CD4-positive, alpha-beta T cell treated with Interleukin-21 for 1 hour (primary cell): ENCODE results near the gene NEMF.
"Not testable (repeated sequence)": the region's sequence is repeated elsewhere in the genome, so short reads cannot be mapped to it uniquely, and the experiment has no call there.

Source experiments
- DNase-seq: peaks from one replicate; pipeline ENCODE4 v3.0.0-alpha.2; 2020

Gene NEMF

GRCh38 chr14:49816844-49817243, 35.7 kb downstream of the NEMF start:
- no peak for DNase-seq

GRCh38 chr14:49816118-49816517, 36.5 kb downstream of the NEMF start:
- not testable (repeated sequence) for DNase-seq

GRCh38 chr14:49808780-49809179, 43.8 kb downstream of the NEMF start:
- DNase-seq = no peak

GRCh38 chr14:49796025-49796424, 56.6 kb downstream of the NEMF start:
- DNase-seq = no peak

GRCh38 chr14:49792618-49793017, 60.0 kb downstream of the NEMF start:
- DNase-seq = no peak

- DNase-seq = no peak
Measured at GRCh38 chr14:49786315-49786714, 66.3 kb downstream of the NEMF start.

GRCh38 chr14:49783394-49784014, 69.1 kb downstream of the NEMF start:
- DNase-seq = no peak

GRCh38 chr14:49781040-49781439, 71.5 kb downstream of the NEMF start:
- DNase-seq = not testable (repeated sequence)

GRCh38 chr14:49778421-49778820, 74.2 kb downstream of the NEMF start:
- DNase-seq = no peak

- no peak for DNase-seq
Measured at GRCh38 chr14:49774106-49774505, 78.5 kb downstream of the NEMF start.

- not testable (repeated sequence) for DNase-seq
Measured at GRCh38 chr14:49771691-49772090, 80.9 kb downstream of the NEMF start.

GRCh38 chr14:49770212-49770817, 82.3 kb downstream of the NEMF start:
- no peak for DNase-seq

- DNase-seq = no peak
Measured at GRCh38 chr14:49769581-49770211, 82.9 kb downstream of the NEMF start.

GRCh38 chr14:49769171-49769570, 83.4 kb downstream of the NEMF start:
- DNase-seq = peak; percentile 5

GRCh38 chr14:49768301-49769121, 84.1 kb downstream of the NEMF start:
- DNase-seq = peak; percentile 80

- DNase-seq = peak; percentile 89
Measured at GRCh38 chr14:49767571-49768300, 84.9 kb downstream of the NEMF start, which contains the start of gene KLHDC2. Gene KLHDC2, plus strand, starts transcription at chr14:49768153. Its CDS starts 316 bp downstream, at chr14:49768469.

- no peak for DNase-seq
Measured at GRCh38 chr14:49767270-49767570, 85.4 kb downstream of the NEMF start.

- DNase-seq = no peak
Measured at GRCh38 chr14:49766839-49767238, 85.7 kb downstream of the NEMF start.

GRCh38 chr14:49761839-49762551, 90.6 kb downstream of the NEMF start:
- no peak for DNase-seq

- DNase-seq = no peak
Measured at GRCh38 chr14:49755378-49755777, 97.2 kb downstream of the NEMF start.

GRCh38 chr14:49754570-49755097, 98.0 kb downstream of the NEMF start:
- DNase-seq = no peak

GRCh38 chr14:49746476-49746875, 106.1 kb downstream of the NEMF start:
- not testable (repeated sequence) for DNase-seq
